IMR-90 (cell line): ENCODE data around the gene LONP2. TPM values are rescaled to one million over a fixed set of nuclear protein-coding genes. Genes with fewer than 3 reads are reported as not detected.

Source experiments
- ATAC-seq: fragments of 200-7000 bp; cut with Tn5 transposase; 2 replicates; pipeline ENCODE4 v1.9.1; 2020; ENCODE audit warnings: low read depth, mild to moderate bottlenecking, moderate library complexity
- BruUV-seq: library from RNA; stranded (reverse); fragments of 400-500 nt; replicated peaks from 2 replicates; lab custom pipeline; 2021; lab: Mats Ljungman, UMichigan
- CTCF ChIA-PET: fragments of 300-600 bp; formaldehyde crosslinking; extraction: SDS; loops from one replicate; lab custom pipeline; 2021; ENCODE audit warnings: antibody characterized with exemption; lab: Yijun Ruan, JAX
- POLR2A ChIA-PET: fragments of 300-600 bp; sonication (Branson Sonifier 250); formaldehyde crosslinking; loops from one replicate; lab custom pipeline; 2022; ENCODE audit warnings: antibody characterized with exemption; ENCODE audit not compliant: unreplicated experiment; lab: Charles Lee
- DNase-seq: peaks from one replicate; pipeline ENCODE4 v3.0.0; 2013
- H2AFZ ChIP-seq: replicated peaks from 2 replicates; pipeline ENCODE3; 2013; ENCODE audit warnings: low read length, mild to moderate bottlenecking; ENCODE audit not compliant: poor library complexity
- H2AK5ac ChIP-seq: 2 replicates; pipeline ENCODE4 v1.6.1; 2013; ENCODE audit warnings: low read depth, low read length, inconsistent platforms
- H2AK9ac ChIP-seq: replicated peaks from 2 replicates; pipeline ENCODE3; 2013; ENCODE audit warnings: mild to moderate bottlenecking, low read depth, low read length, moderate library complexity; ENCODE audit not compliant: poor library complexity
- H2BK120ac ChIP-seq: 2 replicates; pipeline ENCODE4 v1.6.1; 2013; ENCODE audit warnings: low read depth, low read length, inconsistent platforms
- H2BK15ac ChIP-seq: 3 replicates; pipeline ENCODE4 v1.6.1; 2013; ENCODE audit warnings: low read depth, low read length, inconsistent platforms
- H2BK20ac ChIP-seq: 2 replicates; pipeline ENCODE4 v1.6.1; 2013; ENCODE audit warnings: low read depth, mild to moderate bottlenecking, inconsistent platforms, low read length, moderate library complexity
- H2BK5ac ChIP-seq: 2 replicates; pipeline ENCODE4 v1.6.1; 2013; ENCODE audit warnings: mild to moderate bottlenecking, low read depth, low read length, inconsistent platforms; ENCODE audit not compliant: poor library complexity, severe bottlenecking
- H3K14ac ChIP-seq: replicated peaks from 2 replicates; pipeline ENCODE4 v1.6.1; 2013; ENCODE audit warnings: low read depth, low read length, inconsistent platforms
- H3K18ac ChIP-seq: 2 replicates; pipeline ENCODE4 v1.6.1; 2013; ENCODE audit warnings: low read depth, low read length, control low read depth
- H3K23ac ChIP-seq: 2 replicates; pipeline ENCODE4 v1.6.1; 2013; ENCODE audit warnings: low read depth, low read length, inconsistent platforms
- H3K27ac ChIP-seq: 2 replicates; pipeline ENCODE4 v1.5.1; 2013; ENCODE audit warnings: mild to moderate bottlenecking, control low read depth, low read length; ENCODE audit not compliant: insufficient read depth
- H3K27me3 ChIP-seq: 2 replicates; pipeline ENCODE4 v1.6.1; 2013; ENCODE audit warnings: low read length; ENCODE audit not compliant: control insufficient read depth, insufficient read depth
- H3K36me3 ChIP-seq: 2 replicates; pipeline ENCODE4 v1.6.1; 2013; ENCODE audit warnings: low read length, mixed read lengths; ENCODE audit not compliant: control insufficient read depth, insufficient read depth
- H3K4ac ChIP-seq: 2 replicates; pipeline ENCODE4 v1.6.1; 2013; ENCODE audit warnings: low read depth, low read length, inconsistent platforms
- H3K4me1 ChIP-seq: 2 replicates; pipeline ENCODE4 v1.6.1; 2013; ENCODE audit warnings: low read length, mixed read lengths; ENCODE audit not compliant: control insufficient read depth, insufficient read depth
- H3K4me2 ChIP-seq: 2 replicates; pipeline ENCODE4 v1.6.1; 2013; ENCODE audit warnings: low read depth, mild to moderate bottlenecking, control low read depth, low read length, moderate library complexity
- H3K4me3 ChIP-seq: 2 replicates; pipeline ENCODE4 v1.5.1; 2013; ENCODE audit warnings: low read depth, mild to moderate bottlenecking, control low read depth, low read length, moderate library complexity; ENCODE audit not compliant: insufficient read depth
- H3K56ac ChIP-seq: 2 replicates; pipeline ENCODE4 v1.6.1; 2013; ENCODE audit warnings: low read length, inconsistent platforms; ENCODE audit not compliant: insufficient read depth; ENCODE audit errors: extremely low read depth
- H3K79me1 ChIP-seq, 2 experiments: 2 replicates each; pipeline ENCODE4 v1.6.1; 2013; ENCODE audit warnings: low read length in 2 of 2, inconsistent platforms in 1 of 2, low read depth in 1 of 2
- H3K9ac ChIP-seq: 2 replicates; pipeline ENCODE4 v1.6.1; 2013; ENCODE audit warnings: low read depth, low read length, control low read depth
- H3K9me1 ChIP-seq: 2 replicates; pipeline ENCODE4 v1.6.1; 2013; ENCODE audit warnings: low read length, inconsistent platforms; ENCODE audit not compliant: insufficient read depth
- H3K9me3 ChIP-seq: 2 replicates; pipeline ENCODE4 v1.6.1; 2013; ENCODE audit warnings: low read length; ENCODE audit not compliant: control insufficient read depth, insufficient read depth
- H4K20me1 ChIP-seq: 2 replicates; pipeline ENCODE4 v1.6.1; 2013; ENCODE audit warnings: low read length, inconsistent platforms; ENCODE audit not compliant: insufficient read depth
- H4K5ac ChIP-seq: 2 replicates; pipeline ENCODE4 v1.6.1; 2013; ENCODE audit warnings: mild to moderate bottlenecking, low read depth, low read length, control low read depth
- H4K8ac ChIP-seq, 2 experiments: 2 replicates each; pipeline ENCODE4 v1.6.1; 2013; ENCODE audit warnings: low read depth in 2 of 2, low read length in 2 of 2, control low read depth in 1 of 2, inconsistent platforms in 1 of 2
- H4K91ac ChIP-seq: 2 replicates; pipeline ENCODE4 v1.6.1; 2013; ENCODE audit warnings: low read depth, low read length, inconsistent platforms; ENCODE audit not compliant: insufficient read depth
- CHD1 ChIP-seq: IDR thresholded peaks from 2 replicates; pipeline ENCODE4 v1.6.1; 2012; ENCODE audit warnings: low read depth, low read length, improper control_type of control experiment
- POLR2A ChIP-seq: IDR thresholded peaks from 2 replicates; pipeline ENCODE4 v1.6.1; 2012; ENCODE audit warnings: mild to moderate bottlenecking, low read depth, low read length
- WGBS, 2 experiments: methylation state at CpG; one replicate each; pipeline versions ENCODE4 v1.1.5 to v1.1.7; 2013; ENCODE audit warnings: missing lambda C conversion rate in 2 of 2; ENCODE audit not compliant: insufficient read length in 1 of 2; ENCODE audit errors: extremely low coverage in 2 of 2; 5-methylcytosine and 5-hydroxymethylcytosine counted together
- dilution Hi-C: fragments of 300-500 bp; cut with HindIII; formaldehyde crosslinking; loops from one replicate; pipeline ENCODE4 v1.14.3; 2018; ENCODE audit warnings: low sequenced_read_pairs; ENCODE audit not compliant: unreplicated experiment
- in situ Hi-C: fragments of 300-500 bp; cut with MboI; formaldehyde crosslinking; loops from 3 replicates; pipeline ENCODE4 v1.14.3; 2019; ENCODE audit warnings: low sequenced_read_pairs, inconsistent platforms, mixed read lengths
- intact Hi-C: fragments of 100-400 bp; cut with micrococcal nuclease; formaldehyde crosslinking; loops from 2 replicates; pipeline ENCODE4 v1.10.0; 2022
- polyA plus RNA-seq, 3 experiments: library from polyadenylated mRNA; depleted of rRNA; stranded (reverse); fragments of >200 nt; gene quantifications; 2 replicates each; pipeline ENCODE4 v1.2.3, GENCODE V29; 2012; ENCODE audit warnings: low replicate concordance in 1 of 3
- total RNA-seq: library from RNA; depleted of rRNA; stranded (reverse); fragments of >200 nt; gene quantifications from 2 replicates; pipeline ENCODE4 v1.2.3, GENCODE V29; 2012
- TF ChIP-seq, protein P1 (sequence below): conservative IDR thresholded peaks from 2 replicates; pipeline ENCODE4 v1.5.1; 2012; ENCODE audit warnings: mild to moderate bottlenecking, low read depth, low read length, improper control_type of control experiment

LONP2 gene
- total and polyA plus RNA-seq, 2 of the 4 experiments (the other 2 are of a cell fraction) = 31.5 to 90.9 TPM

DNA sequence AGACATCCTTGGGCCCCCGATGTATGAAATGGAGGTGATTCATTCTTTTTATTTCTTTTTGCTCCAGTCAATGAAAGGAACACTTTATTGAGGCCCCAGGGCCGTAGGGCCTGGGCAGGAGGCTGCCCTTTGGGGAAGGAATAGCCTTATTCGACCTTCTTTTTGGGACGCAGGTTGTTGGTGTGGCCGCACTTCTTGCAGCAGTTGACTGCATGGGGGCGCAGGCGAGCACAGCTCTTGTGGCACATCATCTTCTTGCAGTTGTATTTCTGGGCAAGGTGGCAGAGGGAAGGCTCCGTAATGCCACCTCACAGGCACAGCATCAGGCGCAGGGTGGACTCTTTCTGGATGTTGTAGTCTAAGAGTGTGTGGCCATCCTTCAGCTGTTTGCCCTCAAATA, 90.2 kb downstream of the LONP2 start:
- Histone ChIP-seq H2AK5ac (peak overlapping the region; percentile 56), H2BK120ac (no peak overlapping the region; the same call in 1 of the 2 replicates), H3K4me1 (peaks cover 16% of the 10 kb centered on the region), H3K36me3 (peaks cover 6% of the 10 kb centered on the region), H2BK15ac (peak overlapping the region; percentile 27; the same call in 1 of the 3 replicates), H3K9ac (no peak overlapping the region), H3K18ac (0 out of 2 replicates have a peak overlapping the region, but pooled peaks have one; percentile 57), H3K9me1 (peaks cover 4% of the 10 kb centered on the region; the same call in 1 of the 2 replicates), H2AFZ (no peak overlapping the region), H3K4me2 (no peak overlapping the region), H3K79me1 (peaks cover 29 to 48% of the 10 kb centered on the region in 2 experiments), H2BK5ac (peak overlapping the region; percentile 44), H3K4ac (peak overlapping the region; percentile 68), H4K8ac (peak overlapping the region in 1 of 2 experiments; percentile 20; a peak in 1 of 4 replicates), H3K56ac (no peak overlapping the region), H3K14ac (peak overlapping the region; percentile 5; the same call in 1 of the 2 replicates), H2BK20ac (no peak overlapping the region), H3K27me3 (no peaks in the 10 kb centered on the region), H3K9me3 (no peaks in the 10 kb centered on the region), H3K23ac (no peak overlapping the region), H2AK9ac (no peak overlapping the region), H4K5ac (no peak overlapping the region), H3K4me3 (no peak overlapping the region), H4K91ac (peak overlapping the region; percentile 33; the same call in 1 of the 2 replicates), H4K20me1 (no peaks in the 10 kb centered on the region), H3K27ac (peak overlapping the region; percentile 53; the same call in 1 of the 2 replicates)
- POLR2A ChIA-PET = interaction anchor here (0.7 kb wide), 1 partner anchor 7 kb away, joined by 4 read pairs; no protein-coding TSS in a partner anchor
- dilution Hi-C loops = no loop called here
- intact Hi-C loops = no loop called here
- in situ Hi-C loops = no loop called here
- no peak for TF ChIP-seq POLR2A
- TF ChIP-seq CHD1 = no peak
- TF ChIP-seq, protein P1, sequence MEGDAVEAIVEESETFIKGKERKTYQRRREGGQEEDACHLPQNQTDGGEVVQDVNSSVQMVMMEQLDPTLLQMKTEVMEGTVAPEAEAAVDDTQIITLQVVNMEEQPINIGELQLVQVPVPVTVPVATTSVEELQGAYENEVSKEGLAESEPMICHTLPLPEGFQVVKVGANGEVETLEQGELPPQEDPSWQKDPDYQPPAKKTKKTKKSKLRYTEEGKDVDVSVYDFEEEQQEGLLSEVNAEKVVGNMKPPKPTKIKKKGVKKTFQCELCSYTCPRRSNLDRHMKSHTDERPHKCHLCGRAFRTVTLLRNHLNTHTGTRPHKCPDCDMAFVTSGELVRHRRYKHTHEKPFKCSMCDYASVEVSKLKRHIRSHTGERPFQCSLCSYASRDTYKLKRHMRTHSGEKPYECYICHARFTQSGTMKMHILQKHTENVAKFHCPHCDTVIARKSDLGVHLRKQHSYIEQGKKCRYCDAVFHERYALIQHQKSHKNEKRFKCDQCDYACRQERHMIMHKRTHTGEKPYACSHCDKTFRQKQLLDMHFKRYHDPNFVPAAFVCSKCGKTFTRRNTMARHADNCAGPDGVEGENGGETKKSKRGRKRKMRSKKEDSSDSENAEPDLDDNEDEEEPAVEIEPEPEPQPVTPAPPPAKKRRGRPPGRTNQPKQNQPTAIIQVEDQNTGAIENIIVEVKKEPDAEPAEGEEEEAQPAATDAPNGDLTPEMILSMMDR = no peak
- no TSS peak for BruUV-seq
- DNase-seq (no peak), ATAC-seq (no peak)
- CTCF ChIA-PET = no interaction called here
- WGBS, 2 experiments = no CpG with 5 or more reads among the region's 9 CpGs
